GM21737 (cell line): ENCODE data around the gene TMEM266.

Experiments
- ATAC-seq: cut with Tn5 transposase; IDR thresholded peaks from one replicate; pipeline ENCODE4 v1.9.1; 2021; ENCODE audit warnings: mild to moderate bottlenecking, moderate library complexity; ENCODE audit not compliant: unreplicated experiment

Gene TMEM266

DNA sequence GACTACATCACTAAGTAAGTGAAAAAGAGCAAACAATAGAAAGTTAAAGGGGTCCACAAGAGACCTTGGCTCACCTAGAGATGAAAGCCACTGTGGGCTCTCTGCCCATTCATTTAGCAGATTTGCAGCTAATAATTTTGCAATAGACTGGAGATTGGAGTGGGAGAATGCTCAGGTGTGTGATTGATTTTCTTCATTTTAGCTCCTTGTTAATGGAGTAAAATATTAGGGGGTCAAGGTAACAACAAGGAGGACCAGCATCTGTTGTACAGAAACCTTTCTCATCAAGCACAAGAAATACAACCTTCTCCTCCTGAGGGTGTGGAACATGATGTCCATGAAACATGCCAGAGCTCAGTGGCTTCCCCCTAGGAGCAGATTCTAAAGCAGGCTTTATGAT lies 63.2 kb downstream of the TMEM266 start:
- ATAC-seq = no peak

DNA sequence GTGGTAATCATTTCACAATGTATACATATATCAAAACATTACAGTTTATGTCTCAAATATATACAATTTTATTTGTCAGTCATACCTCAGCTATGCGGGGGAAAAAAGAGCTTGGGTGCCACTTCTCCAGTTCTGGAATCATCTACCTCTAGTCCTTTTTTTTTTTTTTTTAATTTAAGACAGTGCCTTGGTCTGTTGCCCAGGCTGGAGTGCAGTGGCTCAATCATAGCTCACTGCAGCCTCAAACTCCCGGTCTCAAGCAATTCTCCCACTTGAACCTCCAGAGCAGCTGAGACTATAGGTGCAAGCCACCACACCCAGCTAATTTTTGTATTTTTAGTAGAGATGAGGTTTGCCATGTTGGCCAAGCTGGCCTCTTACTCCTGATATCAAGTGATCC lies 67.4 kb downstream of the TMEM266 start:
- ATAC-seq = no peak

DNA sequence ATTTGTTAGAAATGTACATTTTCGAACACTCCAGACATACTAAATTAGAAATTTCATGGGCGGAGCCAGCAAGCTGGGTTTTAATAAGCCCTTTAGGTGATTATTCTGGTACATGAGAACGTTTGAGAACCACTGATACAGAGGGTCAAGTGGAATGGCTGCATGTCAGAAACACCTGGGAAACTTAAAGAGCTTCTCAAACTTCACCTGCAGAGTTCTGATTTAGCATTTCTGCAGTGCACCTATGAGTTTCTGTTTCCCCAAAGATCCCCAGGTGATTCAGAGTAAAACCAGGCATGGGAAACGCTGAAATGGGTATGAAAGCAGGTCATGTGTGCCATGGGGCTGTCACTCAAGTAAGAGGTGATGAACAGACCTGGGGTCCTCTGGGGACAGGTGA lies 68.1 kb downstream of the TMEM266 start:
- ATAC-seq = no peak

DNA sequence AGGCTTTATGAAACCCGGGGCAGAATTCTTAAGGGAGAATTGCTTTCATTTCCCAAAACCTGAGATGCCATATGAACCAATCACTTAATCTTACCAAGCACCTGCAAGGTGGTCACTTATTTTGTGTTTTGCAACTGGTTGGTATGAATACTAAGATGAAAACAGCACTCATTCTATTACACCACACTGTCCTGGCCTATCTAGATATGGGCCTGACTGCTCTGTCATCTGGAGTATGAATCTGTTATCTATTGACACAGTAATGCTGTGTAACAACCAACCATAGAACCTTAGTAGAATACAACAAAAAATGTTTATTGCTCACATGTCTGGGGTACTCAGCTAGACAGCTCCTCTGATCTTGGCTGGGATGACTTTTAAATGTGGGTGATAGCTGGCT lies 74.8 kb downstream of the TMEM266 start:
- ATAC-seq = no peak

DNA sequence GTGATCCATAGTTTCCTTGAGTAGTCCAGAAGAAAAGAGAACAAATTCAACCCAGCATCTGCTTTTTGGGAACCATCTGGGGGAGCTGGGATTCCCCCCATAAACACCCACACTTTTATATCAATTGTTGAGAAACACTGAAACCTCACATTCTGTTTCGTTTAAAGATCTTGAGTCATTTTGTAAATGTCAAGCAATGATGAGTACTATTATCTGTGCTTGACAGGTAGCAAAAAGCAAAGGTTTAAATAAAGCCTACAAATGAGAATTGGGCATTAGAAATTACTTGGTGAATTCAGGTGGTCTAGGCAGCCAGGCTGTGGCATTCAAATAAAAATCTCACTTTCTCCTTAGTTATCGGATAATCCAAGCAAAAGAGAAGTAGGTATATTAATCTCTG lies 75.7 kb downstream of the TMEM266 start:
- no peak for ATAC-seq

DNA sequence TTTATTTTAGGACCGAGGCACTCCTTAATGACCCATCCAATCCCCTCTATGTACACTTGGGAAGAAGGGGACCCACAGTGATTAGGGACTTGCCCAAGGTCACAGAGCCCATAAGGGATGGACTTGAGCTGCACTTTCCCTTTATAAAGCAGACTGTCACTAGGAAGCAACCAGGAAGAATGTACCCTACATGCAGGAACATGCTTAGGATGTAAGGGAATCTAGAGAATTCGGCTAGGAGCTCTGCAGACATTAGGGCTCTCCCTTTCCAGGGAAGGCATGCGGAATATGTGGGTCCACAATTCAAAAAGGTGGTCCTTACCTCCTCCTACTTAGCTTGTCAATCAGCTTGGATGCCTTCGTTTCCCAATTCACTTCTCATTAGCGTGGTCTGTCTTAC lies 78.7 kb downstream of the TMEM266 start:
- no peak for ATAC-seq

DNA sequence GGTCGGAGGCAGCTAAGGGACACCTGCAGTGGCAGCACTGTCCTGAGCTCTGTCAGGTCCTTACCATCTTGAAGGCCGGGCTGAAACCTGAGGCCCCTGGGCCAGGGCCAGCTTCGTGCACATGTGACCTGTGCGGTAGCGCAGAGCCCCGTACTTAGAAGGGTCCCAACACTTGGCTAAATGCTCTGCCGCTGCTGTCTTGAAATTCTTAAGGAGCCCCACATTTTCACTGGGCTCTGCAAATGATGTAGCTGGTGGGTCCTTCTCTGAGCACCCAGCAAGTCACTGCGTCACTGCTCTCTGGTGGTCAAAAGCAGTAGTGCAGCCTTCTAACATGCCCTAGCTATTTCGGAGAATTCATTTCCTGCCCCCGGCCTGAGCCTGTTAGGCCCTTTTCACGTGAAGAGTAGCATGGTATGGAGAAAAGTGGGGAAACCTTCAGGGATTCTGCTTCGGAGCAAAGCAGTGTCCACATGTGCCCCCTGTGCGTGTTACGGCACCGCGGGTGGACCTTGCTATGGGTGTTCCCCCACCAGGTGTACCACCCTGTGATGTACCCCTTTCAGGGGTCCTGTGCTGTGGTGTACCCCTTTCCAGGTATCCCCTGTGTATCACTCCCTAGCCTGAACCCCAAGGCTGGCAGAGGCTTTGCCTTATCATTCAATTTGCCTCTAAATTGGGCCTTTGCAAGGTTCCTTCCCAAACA lies 79.7 kb downstream of the TMEM266 start:
- no peak for ATAC-seq

DNA sequence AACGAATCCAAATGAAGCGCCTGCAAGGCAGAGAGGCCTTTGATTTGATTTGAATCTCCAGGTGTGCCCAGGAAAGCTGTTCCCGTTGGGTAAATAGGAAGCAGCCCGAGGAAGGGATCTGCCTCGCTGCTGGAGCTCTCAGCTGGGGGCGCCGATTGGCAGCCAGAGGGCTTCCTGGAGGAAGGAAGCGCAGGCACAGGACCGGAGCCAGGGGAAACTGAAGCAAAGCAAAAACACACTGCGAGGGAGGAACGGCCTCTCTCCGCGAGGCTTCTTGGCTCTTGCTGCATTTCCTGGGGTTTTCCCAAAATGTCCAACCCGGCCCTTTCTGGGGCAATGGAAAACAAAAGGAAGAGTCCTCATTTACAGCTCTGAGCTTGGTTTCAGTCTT lies 80.3 kb downstream of the TMEM266 start:
- no peak for ATAC-seq

DNA sequence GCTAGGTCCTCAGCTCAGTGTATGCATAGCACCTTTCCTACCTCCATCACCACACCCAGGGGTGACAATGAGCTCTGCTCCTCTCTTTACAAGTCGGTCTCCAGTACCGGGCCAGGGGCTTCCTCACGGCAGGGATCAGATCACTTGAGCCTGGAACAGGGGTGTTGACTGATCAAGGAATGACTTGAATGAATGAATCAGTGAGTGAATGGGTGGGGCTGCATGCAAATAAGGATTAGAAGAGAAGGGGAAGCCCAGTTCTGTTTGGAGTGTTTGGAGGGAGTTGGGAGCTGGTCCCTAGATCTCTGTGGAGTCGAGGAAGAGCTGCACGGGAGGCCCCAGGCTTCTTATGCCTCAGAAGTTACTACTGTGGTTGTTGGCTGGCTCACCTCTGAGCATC lies 87.0 kb downstream of the TMEM266 start:
- no peak for ATAC-seq

DNA sequence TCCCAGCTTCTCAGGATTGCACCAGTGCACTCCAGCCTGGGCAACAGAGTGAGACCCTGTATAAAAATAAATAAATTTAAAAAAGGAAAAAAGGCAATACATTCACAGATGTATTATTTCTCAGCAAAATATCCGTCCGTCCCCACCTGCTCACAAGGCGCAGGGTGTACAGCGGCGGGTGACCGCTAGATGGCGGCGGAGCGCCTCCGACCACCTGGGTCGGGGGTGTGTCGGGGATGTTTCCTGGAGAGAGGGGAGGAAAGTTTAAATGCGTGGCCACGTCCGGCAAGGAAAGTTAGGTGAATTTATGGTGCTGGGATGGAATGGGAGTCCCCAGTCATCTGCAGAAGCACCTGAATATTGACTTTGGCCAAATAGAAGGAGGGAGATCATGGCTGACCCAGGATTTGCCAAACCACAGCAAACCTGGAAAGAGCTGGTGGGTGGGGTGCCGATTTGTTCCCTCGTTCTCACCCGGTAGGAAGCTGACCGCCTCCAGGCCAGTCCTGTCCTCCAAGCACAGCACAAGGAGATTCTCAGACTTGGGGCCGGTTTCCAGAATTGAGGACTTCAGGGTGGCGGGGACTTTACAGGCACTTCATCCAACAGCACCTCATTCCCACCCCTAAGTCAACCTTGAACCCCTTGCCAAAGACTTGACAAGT lies 88.3 kb downstream of the TMEM266 start:
- ATAC-seq = no peak

DNA sequence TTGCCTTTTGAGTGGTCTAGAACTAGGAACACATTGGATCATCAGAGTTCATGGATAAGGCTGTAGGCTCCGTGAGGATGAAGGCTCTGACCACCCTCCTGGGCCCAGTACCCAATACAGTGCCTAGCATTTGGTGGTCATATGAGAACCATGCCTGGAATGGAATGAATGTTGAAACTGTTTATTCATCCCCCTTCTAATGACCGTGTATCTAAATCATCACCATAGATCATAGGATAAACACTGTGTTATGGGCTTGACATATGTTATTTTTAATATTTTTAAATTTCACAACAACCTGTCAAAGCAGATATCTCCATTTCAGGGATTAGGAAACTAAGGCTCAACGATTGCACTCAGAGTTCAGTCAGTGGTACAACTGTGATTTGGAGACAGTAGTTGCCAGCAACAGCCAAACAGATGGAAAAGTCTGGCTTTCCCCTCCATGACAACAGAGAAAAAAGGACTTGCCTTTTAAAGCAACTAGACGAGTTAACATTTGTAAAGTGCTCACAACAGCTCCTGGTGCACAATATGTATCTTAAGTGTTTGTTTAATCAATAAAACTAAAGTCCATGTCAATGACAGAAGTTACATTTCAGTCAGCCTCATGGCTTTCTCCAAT lies 89.6 kb downstream of the TMEM266 start:
- no peak for ATAC-seq

DNA sequence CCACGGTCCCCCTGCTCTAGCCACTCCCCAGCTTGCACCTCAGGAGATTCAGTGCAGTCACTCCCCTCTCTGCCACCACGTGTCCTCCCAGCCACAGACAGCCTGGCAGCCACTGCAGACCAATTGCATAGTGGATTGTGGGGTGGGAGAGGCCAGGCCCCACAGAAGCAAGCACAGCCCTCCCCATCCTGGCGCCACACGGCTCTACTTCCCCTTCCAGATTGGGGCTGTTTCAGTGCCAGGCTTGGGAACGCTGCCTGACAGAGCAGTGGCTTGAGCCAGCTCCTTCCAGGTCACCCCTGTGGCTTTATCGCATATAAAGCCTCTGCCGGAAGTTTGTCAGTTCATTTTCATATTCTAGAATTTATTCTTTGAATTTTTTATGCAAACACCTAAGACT lies 90.7 kb downstream of the TMEM266 start:
- peak; percentile 12 for ATAC-seq

DNA sequence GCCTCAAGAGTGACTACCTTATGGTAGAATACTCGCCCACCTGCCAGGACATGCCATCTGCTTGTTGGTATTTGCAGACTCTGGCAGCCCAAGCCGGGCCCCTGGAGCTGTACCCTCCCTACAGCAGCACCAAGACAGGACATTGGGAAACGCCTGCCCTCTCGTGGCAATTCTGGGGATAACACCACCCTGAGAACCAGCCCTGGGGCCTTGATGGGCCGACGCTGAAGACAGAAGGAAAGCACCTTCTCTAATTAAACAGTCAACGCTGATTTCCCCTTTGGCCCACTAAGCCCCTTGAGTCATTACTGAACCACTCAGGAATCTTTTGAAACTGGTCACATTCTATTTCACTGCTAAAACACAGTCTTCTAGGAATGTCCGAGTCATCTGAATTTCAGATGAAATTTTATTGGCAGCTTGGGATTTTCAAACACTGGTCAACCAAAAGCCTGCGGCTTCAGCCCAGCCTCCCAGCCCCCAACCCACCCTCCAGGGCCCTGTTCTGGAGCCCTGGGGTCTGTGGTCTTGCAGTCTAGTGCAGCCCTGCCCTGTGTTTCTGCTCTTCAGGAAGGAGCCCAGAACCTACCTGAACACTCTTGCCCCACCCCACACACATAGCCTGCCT lies 91.3 kb downstream of the TMEM266 start:
- ATAC-seq = peak; percentile 78

DNA sequence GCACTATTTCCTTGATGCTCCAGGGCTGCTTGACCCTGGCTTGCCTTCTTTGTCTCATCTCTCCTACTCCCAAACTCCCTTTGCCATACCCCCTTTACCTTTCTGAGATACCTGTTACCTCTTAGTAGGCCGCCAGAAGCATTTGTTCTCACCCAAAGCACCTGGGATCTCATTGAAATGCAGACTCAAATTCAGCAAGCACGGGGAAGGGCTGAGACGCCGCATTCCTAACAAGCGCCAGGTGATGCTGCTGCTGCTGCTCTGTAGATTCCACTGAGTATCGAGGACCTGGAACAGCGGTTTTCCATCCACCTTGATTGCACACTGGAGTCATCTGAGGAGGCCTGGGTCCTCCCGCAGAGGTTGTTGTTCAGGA lies 91.8 kb downstream of the TMEM266 start:
- no peak for ATAC-seq

DNA sequence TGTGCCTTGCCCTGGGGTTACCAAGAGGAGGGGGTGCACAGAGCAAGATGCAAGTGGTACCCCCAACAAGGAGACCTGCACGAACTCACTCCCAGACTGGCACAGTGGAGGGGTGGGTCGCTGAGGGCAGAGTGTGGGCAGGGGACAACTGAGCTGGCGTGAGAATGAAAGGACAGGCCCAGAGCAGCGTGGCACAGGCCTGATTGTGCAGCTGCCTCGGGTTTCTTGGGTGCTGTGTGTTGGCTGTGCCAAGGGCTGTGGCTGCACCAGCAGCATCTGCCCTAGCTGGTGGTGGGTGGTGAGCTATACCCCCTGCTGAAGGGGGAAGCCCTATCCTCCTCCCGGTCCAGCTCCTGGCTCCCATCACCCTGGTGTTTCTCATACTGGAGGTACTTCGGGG lies 92.4 kb downstream of the TMEM266 start:
- no peak for ATAC-seq

DNA sequence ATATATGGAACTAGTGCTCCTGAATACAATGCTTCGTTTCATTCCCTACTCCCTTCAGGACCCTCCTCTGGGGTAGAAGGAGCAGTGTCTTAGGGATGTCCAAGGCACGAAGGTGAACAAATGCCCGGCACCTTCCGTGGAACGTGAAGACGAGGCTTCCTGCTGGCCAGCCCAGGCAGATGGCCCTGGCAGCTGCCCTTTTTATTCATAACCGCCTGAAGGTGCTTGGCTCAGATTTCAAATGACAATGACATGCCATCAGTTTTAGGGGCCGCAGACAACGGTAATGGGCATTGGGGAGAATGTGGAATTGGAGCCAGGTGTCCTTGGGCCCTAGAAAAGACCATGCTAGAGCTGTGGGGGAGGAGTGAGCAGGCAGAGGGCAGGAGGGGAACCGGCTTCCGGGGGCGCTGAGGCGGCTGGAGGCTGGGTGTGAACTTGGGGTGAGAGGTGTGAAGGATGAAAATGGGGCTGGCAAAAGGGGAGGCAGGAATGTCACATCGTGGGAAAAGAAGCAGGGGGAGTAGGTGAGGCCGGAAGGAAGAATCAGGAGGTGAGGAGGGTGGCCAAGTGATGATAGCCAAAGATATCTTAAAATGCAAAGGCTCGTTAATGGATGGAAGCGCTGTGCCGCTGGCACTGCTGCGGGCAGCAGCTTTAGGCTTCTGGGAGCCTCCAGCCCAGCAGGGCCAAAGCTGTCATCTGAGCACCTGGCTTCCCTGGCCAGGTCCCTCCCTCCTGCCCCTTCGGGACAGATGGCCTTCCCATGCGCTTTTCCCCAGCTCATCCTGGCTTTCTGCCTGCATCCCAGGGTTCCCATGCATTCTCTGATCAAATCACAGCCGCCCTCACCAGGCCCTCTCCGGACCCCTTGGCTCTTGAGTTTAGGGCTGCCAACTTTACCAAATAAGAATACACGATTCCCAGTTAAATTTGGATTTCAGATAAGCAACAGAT lies 93.7 kb downstream of the TMEM266 start:
- ATAC-seq = no peak

DNA sequence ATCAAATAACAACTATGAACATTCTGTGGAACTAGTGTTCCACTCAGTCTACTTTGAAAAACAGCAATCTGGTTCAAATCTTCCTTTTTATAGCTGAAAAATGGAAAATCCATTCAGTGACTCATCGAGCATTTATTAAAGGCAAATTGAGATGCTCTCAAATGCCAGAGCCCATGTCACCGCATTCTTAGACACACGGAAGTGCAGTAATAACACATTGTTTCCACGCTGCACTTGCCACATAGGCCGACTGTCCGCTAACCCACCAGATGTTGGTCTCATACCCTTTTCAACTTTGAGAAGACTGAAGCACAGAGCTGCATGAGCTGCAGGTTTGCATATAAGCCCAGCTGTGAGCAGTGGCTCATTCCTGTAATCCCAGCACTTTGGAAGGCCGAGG lies 95.9 kb downstream of the TMEM266 start:
- no peak for ATAC-seq

DNA sequence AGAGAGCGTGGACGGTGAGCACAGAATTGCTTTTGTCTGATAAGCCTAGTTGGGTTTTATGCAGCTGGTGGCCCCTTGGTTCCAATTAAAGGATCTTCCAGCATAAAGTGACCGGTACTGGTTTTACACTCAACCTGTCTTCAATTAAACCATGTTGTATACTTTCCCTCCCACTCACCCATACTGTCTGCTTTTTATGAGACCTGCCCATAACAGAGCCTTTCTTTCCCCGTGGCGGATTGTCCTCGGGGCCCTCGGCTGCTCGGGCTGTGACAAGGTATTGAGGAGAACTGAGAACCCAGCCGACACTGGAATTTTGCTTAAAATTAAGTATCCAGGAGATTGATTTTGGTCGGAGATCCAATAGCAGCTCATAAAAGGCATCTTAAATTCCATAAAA lies 98.4 kb downstream of the TMEM266 start:
- ATAC-seq = no peak

DNA sequence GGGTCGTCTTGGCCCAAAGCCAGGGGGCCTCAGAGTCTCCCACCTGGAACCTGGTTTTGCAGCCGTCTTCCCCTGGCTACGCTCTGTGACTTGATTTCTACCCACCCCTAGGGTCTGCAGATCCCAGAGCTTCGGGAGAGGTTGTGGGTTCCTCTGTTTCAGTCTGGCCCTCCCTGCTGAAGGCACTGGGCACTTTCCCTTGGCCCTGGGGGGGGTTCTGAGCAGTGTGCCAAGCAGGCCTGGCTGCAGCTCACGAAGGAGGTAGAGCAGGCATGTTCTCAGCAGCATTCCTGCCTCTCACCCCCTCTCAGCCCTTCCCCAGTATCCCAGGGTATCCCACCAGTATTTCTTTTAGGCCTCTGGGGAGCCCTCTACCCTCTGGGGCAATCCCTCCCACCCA lies 99.0 kb downstream of the TMEM266 start:
- ATAC-seq = no peak

DNA sequence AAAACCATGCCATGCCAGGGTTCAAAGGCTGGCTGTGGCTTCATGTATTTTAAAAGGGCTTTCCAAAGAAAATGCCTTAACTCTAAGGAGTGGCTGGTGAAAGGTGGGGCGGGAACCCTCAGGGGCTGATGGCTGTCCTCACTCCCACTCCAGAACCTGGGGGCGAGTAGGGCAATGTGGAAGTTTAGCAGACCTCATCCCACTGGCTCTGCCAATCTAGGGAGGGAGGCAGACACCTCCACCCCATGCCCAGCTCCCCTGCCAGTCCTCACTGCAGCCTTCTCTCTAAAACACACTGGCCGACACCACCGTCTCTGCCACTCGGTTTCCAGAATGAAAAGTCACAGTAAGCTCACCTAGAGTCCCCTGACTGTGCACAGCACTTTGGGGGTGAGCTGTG lies 99.5 kb downstream of the TMEM266 start:
- no peak for ATAC-seq
